HG03442 (cell line): Measurements from ENCODE around the gene RASL12.
"Not testable (repeated sequence)": the region's sequence is repeated elsewhere in the genome, so short reads cannot be mapped to it uniquely, and the experiment has no call there.

Source experiments
- ATAC-seq: cut with Tn5 transposase; IDR thresholded peaks from one replicate; pipeline ENCODE4 v1.9.1; 2021; ENCODE audit warnings: mild to moderate bottlenecking, moderate library complexity; ENCODE audit not compliant: unreplicated experiment

RASL12 gene, protein sequence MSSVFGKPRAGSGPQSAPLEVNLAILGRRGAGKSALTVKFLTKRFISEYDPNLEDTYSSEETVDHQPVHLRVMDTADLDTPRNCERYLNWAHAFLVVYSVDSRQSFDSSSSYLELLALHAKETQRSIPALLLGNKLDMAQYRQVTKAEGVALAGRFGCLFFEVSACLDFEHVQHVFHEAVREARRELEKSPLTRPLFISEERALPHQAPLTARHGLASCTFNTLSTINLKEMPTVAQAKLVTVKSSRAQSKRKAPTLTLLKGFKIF

DNA sequence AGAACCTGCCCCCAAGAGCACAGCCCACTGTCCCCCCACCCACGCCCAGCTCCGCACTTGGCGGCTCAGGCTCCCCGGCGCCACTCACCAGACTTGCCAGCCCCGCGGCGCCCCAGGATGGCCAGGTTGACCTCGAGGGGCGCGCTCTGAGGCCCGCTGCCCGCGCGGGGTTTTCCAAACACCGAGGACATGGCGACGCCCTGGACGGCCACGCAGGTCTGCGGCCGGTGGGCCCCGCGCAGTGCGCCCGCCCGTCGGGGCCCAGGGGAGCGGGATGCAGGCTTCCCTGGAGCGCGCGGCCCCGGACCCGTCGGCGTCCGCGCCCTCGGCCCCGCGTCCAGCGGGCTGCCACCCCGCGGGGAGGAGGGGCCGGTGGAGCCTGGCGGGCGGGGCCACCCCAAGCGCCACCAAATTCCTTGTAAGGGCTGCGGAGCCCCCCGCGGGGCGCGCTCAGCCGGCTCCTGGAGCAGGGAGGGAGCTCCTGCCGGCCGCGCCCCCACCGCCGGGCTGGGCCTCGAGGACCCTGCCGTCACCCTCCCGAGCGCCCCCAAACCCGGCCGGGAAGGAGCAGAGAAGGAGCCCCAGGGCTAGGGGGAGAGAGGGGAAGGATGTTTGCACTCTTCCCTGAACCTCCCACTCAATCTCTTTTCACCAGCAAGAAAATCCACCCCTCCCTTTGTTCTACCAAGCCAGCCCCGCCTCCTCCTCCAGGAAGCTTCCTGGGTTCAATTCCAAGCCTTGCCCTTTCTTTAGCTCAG, at the start of gene RASL12:
TSS of gene RASL12 (minus strand) at position 347 of the 758 bp plus-strand sequence. CDS start at position 191, 156 bp downstream.
- ATAC-seq = no peak

GRCh38 chr15:65115542-65115941, 47.8 kb upstream of the RASL12 start:
- no peak for ATAC-seq

- no peak for ATAC-seq
Observed at GRCh38 chr15:65115086-65115485, 47.3 kb upstream of the RASL12 start, which contains the start of gene UBAP1L. TSS of gene UBAP1L (minus strand) at chr15:65115200. CDS start at chr15:65106215, 8,985 bp downstream.

DNA sequence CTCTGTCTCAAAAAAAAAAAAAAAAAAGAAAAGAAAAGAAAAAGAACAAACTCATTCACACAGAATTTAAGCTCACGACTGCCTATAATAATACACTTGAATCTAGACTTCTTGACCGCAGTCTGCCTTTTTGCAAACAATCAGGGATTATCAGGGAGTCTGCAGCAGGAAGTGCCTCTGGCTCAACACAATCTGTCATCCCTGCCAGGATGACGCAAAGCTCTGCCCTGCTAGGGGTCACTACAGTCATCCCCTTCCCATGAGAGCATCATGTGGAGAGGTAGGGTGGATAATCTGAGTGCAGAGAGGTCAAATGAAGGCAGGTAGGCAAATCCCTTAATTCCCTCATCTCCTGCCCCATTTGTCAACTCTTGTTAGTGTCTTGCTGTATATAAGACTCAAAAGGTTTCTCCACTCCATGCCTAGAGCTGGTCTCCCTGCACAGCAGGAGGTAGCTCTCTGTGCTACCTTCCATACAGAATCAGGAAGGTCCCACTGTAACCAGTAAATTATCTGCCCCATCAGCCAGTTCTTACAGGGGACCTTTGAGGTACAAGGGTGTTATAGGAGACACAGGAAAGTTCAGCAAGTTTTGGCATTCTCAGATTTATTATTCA, 43.0 kb upstream of the RASL12 start:
- no peak for ATAC-seq

- no peak for ATAC-seq
Observed at GRCh38 chr15:65106011-65106590, 38.3 kb upstream of the RASL12 start.

- ATAC-seq = no peak
Observed at GRCh38 chr15:65105038-65105437, 37.2 kb upstream of the RASL12 start.

- no peak for ATAC-seq
Observed at GRCh38 chr15:65102912-65103311, 35.1 kb upstream of the RASL12 start.

DNA sequence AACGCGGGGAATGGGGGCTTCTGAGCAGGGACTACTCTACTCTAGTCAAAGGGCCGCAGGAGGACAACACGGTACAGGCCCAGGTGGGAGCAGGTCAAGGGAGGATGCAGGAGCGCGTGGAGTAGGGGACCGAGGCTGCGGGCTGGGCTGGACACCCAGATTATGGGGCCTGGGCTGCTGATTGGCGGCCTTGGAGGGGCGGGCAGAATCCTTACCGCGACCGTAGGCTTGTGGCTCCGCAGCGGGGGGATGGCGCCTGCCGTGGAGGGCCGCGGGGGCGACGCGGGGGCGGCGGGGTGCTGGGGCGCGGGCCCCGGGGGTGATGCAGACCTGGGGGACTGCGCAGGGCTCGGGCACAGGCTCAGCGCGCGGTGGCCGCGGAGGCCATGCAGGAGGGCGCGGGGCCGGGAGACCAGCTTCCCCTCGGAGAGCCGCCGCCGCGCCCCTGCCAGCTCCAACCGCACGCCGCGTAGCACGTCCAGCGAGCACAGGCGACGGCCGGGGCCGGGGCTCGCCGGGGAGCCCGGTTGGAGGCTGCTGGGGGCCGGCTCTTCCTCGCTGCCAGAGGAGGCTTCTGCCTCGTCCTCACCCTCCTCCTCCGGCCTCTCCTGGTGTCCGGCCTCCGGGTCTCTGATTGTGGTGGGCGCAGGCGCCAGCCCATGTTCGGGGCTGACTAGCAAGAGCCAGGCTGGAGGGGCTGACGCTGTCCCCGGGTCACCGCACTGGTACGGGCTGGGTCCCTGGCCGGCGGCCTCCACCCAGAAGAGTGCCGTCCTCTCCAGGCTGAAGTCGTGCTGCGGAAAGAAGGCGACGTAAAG, 34.3 kb upstream of the RASL12 start:
- ATAC-seq = no peak

GRCh38 chr15:65101411-65101890, 33.7 kb upstream of the RASL12 start:
- no peak for ATAC-seq

DNA sequence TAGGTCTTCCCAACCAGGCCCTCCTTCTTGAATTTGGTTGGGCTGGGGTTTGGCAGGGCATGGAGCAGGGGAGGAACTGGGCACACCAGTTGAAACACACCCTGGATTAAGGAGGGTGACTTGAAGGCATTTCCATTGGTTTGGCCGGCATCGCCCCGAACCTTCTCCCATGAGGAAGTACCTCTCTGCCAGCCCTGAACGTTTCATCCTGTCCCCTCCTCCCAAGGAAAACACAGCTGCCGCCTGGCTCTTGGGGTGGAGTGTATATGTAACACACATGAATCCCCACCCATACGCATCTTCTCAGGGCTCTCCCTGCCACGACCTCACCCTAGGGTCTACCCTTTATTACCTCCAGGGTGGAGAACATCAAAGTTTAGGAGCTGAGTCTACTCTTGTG, 32.7 kb upstream of the RASL12 start:
- ATAC-seq = no peak

GRCh38 chr15:65099801-65100200, 32.0 kb upstream of the RASL12 start:
- not testable (repeated sequence) for ATAC-seq

DNA sequence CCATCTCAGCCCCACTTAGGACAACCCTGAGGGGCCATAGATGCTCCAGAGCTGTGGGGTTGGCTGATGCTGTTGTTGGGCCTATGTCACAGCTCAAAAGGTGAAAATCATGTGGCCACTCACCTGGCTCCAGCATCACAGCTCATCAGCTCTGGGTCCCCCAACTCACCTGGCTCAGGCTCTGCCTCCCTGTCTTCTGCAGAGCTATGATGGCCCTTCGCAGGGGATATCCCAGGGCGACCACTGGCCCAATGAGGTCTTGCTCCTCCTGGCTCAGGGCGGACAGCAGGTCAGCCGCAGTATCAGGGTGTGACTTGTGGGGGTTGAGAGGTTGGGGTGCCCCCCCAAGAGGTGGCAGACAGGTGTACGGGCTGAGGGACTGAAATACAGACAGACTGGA, 31.5 kb upstream of the RASL12 start:
- no peak for ATAC-seq

GRCh38 chr15:65097651-65098263, 30.0 kb upstream of the RASL12 start:
- no peak for ATAC-seq

GRCh38 chr15:65096481-65097385, 28.9 kb upstream of the RASL12 start:
- no peak for ATAC-seq

DNA sequence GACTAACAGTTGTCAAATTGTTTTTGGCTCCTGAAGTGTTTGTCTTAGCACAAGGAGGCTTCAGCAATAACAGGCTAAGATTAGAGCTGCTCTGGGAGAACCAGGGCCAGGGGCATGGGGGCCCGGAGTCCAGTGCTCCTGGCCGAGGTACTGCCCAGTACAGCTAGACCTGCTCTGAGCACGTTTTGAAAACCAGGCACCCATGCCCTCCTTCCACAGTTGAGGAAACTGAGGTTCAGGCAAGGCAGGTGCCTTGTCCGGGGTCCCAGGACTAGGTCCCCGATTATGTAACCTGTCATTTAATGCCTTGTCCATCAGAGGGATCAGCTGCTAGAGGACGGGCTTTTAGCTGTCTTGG, 27.9 kb upstream of the RASL12 start:
- no peak for ATAC-seq

DNA sequence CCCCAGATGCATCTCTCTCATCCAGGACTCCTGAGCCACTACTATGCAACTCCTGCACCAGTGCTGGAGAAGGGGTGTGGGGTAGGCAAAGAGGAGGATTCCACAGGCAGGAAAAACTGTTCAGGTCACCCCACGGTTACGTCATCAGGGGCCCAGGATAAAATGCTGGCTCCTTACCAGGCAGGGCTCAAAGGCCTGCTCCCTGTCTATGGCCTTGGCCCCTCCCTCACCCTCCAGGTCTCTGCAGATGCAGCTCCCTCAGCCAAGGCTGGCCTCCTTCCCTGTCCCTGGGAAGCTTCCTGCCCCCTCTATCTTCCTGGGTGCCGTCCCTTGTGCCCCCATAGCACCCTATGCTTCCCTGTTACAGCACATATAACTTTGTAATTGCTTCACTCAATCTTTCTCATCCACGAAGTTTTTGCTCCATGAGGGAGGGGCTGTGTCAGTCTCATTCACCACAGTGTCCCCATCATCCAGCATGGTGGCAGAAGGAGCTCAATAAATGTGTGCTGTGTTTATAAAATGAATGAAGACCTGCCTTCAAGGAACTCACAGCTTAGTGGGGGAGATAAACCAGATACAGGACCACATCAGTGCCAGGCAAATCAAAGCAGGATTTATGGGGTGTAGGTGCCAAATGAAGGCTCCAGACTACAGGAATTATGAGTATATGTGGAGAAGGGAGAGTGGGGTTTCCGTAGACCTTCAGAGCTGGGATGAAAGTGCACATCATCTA, 27.4 kb upstream of the RASL12 start:
- ATAC-seq = no peak

- ATAC-seq = no peak
Observed at GRCh38 chr15:65094294-65094995, 26.7 kb upstream of the RASL12 start.

DNA sequence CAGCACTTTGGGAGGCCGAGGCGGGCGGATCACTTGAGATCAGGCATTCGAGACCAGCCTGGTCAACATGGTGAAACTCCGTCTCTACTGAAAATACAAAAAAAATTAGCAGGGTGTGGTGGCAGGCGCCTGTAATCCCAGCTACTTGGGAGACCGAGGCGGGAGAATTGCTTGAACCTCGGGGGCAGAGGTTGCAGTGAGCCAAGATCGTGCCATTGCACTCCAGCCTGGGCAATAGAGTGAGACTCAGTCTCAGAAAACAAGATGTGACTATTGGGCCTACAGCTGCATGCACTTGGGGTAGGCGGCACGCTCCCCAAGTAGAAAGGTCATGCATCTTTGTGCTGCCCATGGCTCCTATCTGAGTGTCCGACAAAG, 26.0 kb upstream of the RASL12 start:
- ATAC-seq = not testable (repeated sequence)
